ENCODE results near the gene RGP1.

RGP1 gene

GRCh38 chr9:35748858-35749514 is at the start of gene RGP1, which contains the start of gene GBA2:
TSS of gene RGP1 (plus strand) at chr9:35749287. CDS start at chr9:35749756, 469 bp downstream.
TSS of gene GBA2 (minus strand) at chr9:35749228. CDS start at chr9:35748704, 524 bp downstream.
- peak; percentile 48 for DNase-seq

GRCh38 chr9:35700031-35700430 is 49.1 kb upstream of the RGP1 start:
- no peak for DNase-seq

- DNase-seq: no peak
Observed at GRCh38 chr9:35700942-35701341, 48.1 kb upstream of the RGP1 start.

- DNase-seq: no peak
Observed at GRCh38 chr9:35702696-35703095, 46.4 kb upstream of the RGP1 start.

- no peak for DNase-seq
Observed at GRCh38 chr9:35703906-35704672, 45.0 kb upstream of the RGP1 start.

GRCh38 chr9:35705372-35705771 is 43.7 kb upstream of the RGP1 start:
- no peak for DNase-seq

GRCh38 chr9:35705836-35706430 is 43.2 kb upstream of the RGP1 start:
- no peak for DNase-seq

GRCh38 chr9:35706951-35707350 is 42.1 kb upstream of the RGP1 start:
- DNase-seq: no peak

- DNase-seq: no peak
Observed at GRCh38 chr9:35708146-35708545, 40.9 kb upstream of the RGP1 start.

- DNase-seq: no peak
Observed at GRCh38 chr9:35710818-35711500, 38.1 kb upstream of the RGP1 start.

- DNase-seq: no peak
Observed at GRCh38 chr9:35711501-35712428, 37.3 kb upstream of the RGP1 start.

GRCh38 chr9:35712762-35713400 is 36.2 kb upstream of the RGP1 start:
- DNase-seq: no peak

- no peak for DNase-seq
Observed at GRCh38 chr9:35713578-35713977, 35.5 kb upstream of the RGP1 start.

GRCh38 chr9:35714123-35714522 is 35.0 kb upstream of the RGP1 start:
- DNase-seq: no peak

GRCh38 chr9:35714579-35715252 is 34.4 kb upstream of the RGP1 start:
- no peak for DNase-seq

GRCh38 chr9:35716230-35716629 is 32.9 kb upstream of the RGP1 start:
- DNase-seq: no peak

GRCh38 chr9:35717132-35717870 is 31.8 kb upstream of the RGP1 start:
- DNase-seq: no peak

- no peak for DNase-seq
Observed at GRCh38 chr9:35718721-35719511, 30.2 kb upstream of the RGP1 start.

GRCh38 chr9:35719546-35719945 is 29.5 kb upstream of the RGP1 start:
- DNase-seq: no peak

GRCh38 chr9:35723426-35723825 is 25.7 kb upstream of the RGP1 start:
- no peak for DNase-seq

All from activated CD4-positive, alpha-beta T cell treated with anti-CD3 and anti-CD28 coated beads, Interleukin-2, amount 50 U/mL, for 1 hour (primary cell).